Neural progenitor cell (in vitro differentiated cells): ENCODE data around the gene AK5. TPM values are rescaled to one million over a fixed set of nuclear protein-coding genes. Genes with fewer than 3 reads are reported as not detected.

Source experiments
- DNase-seq: peaks from one replicate; pipeline ENCODE4 v3.0.0-alpha.2; 2016; ENCODE audit warnings: low spot score
- H2AFZ ChIP-seq: fragments of 200-600 bp; sonication (generic); replicated peaks from 2 replicates; pipeline ENCODE4 v1.6.1; 2016; ENCODE audit warnings: antibody characterized with exemption
- H3F3A ChIP-seq: fragments of 200-600 bp; sonication (generic); 2 replicates; pipeline ENCODE4 v1.6.1; 2016; ENCODE audit warnings: antibody characterized with exemption, low read depth
- H3K27ac ChIP-seq: fragments of 200-600 bp; sonication (generic); 2 replicates; pipeline ENCODE4 v1.5.1; 2016; ENCODE audit warnings: mild to moderate bottlenecking
- H3K27me3 ChIP-seq: fragments of 200-600 bp; sonication (generic); 2 replicates; pipeline ENCODE4 v1.6.1; 2016; ENCODE audit warnings: mild to moderate bottlenecking, moderate library complexity
- H3K36me3 ChIP-seq: fragments of 200-600 bp; sonication (generic); 2 replicates; pipeline ENCODE4 v1.5.1; 2016
- H3K4me1 ChIP-seq: fragments of 200-600 bp; sonication (generic); 2 replicates; pipeline ENCODE4 v1.6.1; 2016; ENCODE audit warnings: mixed run types
- H3K4me2 ChIP-seq: fragments of 200-600 bp; sonication (generic); 2 replicates; pipeline ENCODE4 v1.6.1; 2016
- H3K4me3 ChIP-seq: fragments of 200-600 bp; sonication (generic); 2 replicates; pipeline ENCODE4 v1.5.1; 2016
- H3K79me2 ChIP-seq: fragments of 200-600 bp; sonication (generic); 2 replicates; pipeline ENCODE4 v1.6.1; 2016; ENCODE audit warnings: low read depth
- H3K9ac ChIP-seq: fragments of 200-600 bp; sonication (generic); 2 replicates; pipeline ENCODE4 v1.6.1; 2016
- H3K9me3 ChIP-seq: fragments of 200-600 bp; sonication (generic); 2 replicates; pipeline ENCODE4 v1.5.1; 2016; ENCODE audit warnings: low read depth
- H4K20me1 ChIP-seq: fragments of 200-600 bp; sonication (generic); 2 replicates; pipeline ENCODE4 v1.6.1; 2016; ENCODE audit warnings: low read depth
- H3K27ac Mint-ChIP-seq: 3 replicates; pipeline ENCODE4 v1.8.0; 2021; ENCODE audit warnings: mixed read lengths
- H3K27me3 Mint-ChIP-seq: 2 replicates; pipeline ENCODE4 v1.8.0; 2022; ENCODE audit warnings: low read depth, mild to moderate bottlenecking, inconsistent platforms, moderate library complexity, mixed read lengths; ENCODE audit not compliant: insufficient read depth
- H3K36me3 Mint-ChIP-seq: 3 replicates; pipeline ENCODE4 v1.8.0; 2021; ENCODE audit warnings: mixed read lengths
- H3K4me1 Mint-ChIP-seq: 3 replicates; pipeline ENCODE4 v1.8.0; 2021; ENCODE audit warnings: mixed read lengths
- H3K4me3 Mint-ChIP-seq: 3 replicates; pipeline ENCODE4 v1.8.0; 2021; ENCODE audit warnings: mild to moderate bottlenecking, moderate library complexity, mixed read lengths
- H3K9me3 Mint-ChIP-seq: 3 replicates; pipeline ENCODE4 v1.8.0; 2020; ENCODE audit warnings: mixed read lengths
- CTCF ChIP-seq: fragments of 200-600 bp; sonication (generic); IDR thresholded peaks from 2 replicates; pipeline ENCODE4 v1.5.1; 2017; ENCODE audit warnings: antibody characterized with exemption, mild to moderate bottlenecking
- EZH2 ChIP-seq: fragments of 200-600 bp; sonication (generic); IDR thresholded peaks from 2 replicates; pipeline ENCODE4 v1.6.1; 2017; ENCODE audit warnings: antibody characterized with exemption, mild to moderate bottlenecking, moderate library complexity
- EZH2phosphoT487 ChIP-seq: fragments of 200-600 bp; sonication (generic); IDR thresholded peaks from 2 replicates; pipeline ENCODE4 v1.6.1; 2017; ENCODE audit warnings: antibody characterized with exemption
- total RNA-seq: library from RNA; depleted of rRNA; stranded (reverse); fragments of >200 nt; gene quantifications from 2 replicates; pipeline ENCODE4 v1.2.3, GENCODE V29; 2015; ENCODE audit warnings: low replicate concordance

AK5 gene
- total RNA-seq, 1 donor from 2014 or later = 1.8 TPM

GRCh38 chr1:77349275-77349674, 67.5 kb downstream of the AK5 start:
- no peaks in the 10 kb centered on the region for H4K20me1 ChIP-seq
- H3K9me3 ChIP-seq = no peaks in the 10 kb centered on the region
- H3K9ac ChIP-seq = no peak overlapping the region
- no peak overlapping the region for H2AFZ ChIP-seq
- Mint-ChIP-seq H3K9me3 (no peaks in the 10 kb centered on the region), H3K27me3 (peaks cover 4% of the 10 kb centered on the region), H3K4me3 (no peak overlapping the region), H3K36me3 (no peaks in the 10 kb centered on the region), H3K4me1 (peaks cover 10% of the 10 kb centered on the region), H3K27ac (no peak overlapping the region)
- H3K36me3 ChIP-seq = no peaks in the 10 kb centered on the region
- H3K27me3 ChIP-seq = no peaks in the 10 kb centered on the region
- no peak overlapping the region for H3K4me3 ChIP-seq
- TF ChIP-seq CTCF (no peak), EZH2phosphoT487 (no peak), EZH2 (no peak)
- no peak overlapping the region for H3K4me2 ChIP-seq
- no peak for DNase-seq
- no peak overlapping the region for H3K27ac ChIP-seq
- H3K4me1 ChIP-seq = no peaks in the 10 kb centered on the region
- no peaks in the 10 kb centered on the region for H3F3A ChIP-seq
- H3K79me2 ChIP-seq = no peaks in the 10 kb centered on the region

GRCh38 chr1:77350012-77350770, 68.4 kb downstream of the AK5 start:
- Mint-ChIP-seq H3K4me1 (peaks cover 5% of the 10 kb centered on the region), H3K27me3 (peaks cover 4% of the 10 kb centered on the region), H3K36me3 (no peaks in the 10 kb centered on the region), H3K4me3 (no peak overlapping the region), H3K27ac (no peak overlapping the region), H3K9me3 (no peaks in the 10 kb centered on the region)
- no peaks in the 10 kb centered on the region for H3K27me3 ChIP-seq
- H4K20me1 ChIP-seq = no peaks in the 10 kb centered on the region
- H3K9ac ChIP-seq = no peak overlapping the region
- no peaks in the 10 kb centered on the region for H3K36me3 ChIP-seq
- H3K4me2 ChIP-seq = no peak overlapping the region
- H3F3A ChIP-seq = no peaks in the 10 kb centered on the region
- no peaks in the 10 kb centered on the region for H3K79me2 ChIP-seq
- no peak for DNase-seq
- H3K9me3 ChIP-seq = no peaks in the 10 kb centered on the region
- H2AFZ ChIP-seq = no peak overlapping the region
- H3K27ac ChIP-seq = no peak overlapping the region
- no peaks in the 10 kb centered on the region for H3K4me1 ChIP-seq
- no peak overlapping the region for H3K4me3 ChIP-seq
- no peak for TF ChIP-seq CTCF
- TF ChIP-seq EZH2phosphoT487 = no peak
- TF ChIP-seq EZH2 = no peak

- TF ChIP-seq EZH2phosphoT487 (no peak), EZH2 (no peak), CTCF (no peak)
- no peak overlapping the region for H3K9ac ChIP-seq
- no peak overlapping the region for H2AFZ ChIP-seq
- no peaks in the 10 kb centered on the region for H3K4me1 ChIP-seq
- H4K20me1 ChIP-seq = no peaks in the 10 kb centered on the region
- no peaks in the 10 kb centered on the region for H3K36me3 ChIP-seq
- no peaks in the 10 kb centered on the region for H3F3A ChIP-seq
- Mint-ChIP-seq H3K4me1 (no peaks in the 10 kb centered on the region), H3K27me3 (no peaks in the 10 kb centered on the region), H3K27ac (no peak overlapping the region), H3K9me3 (no peaks in the 10 kb centered on the region), H3K36me3 (no peaks in the 10 kb centered on the region), H3K4me3 (no peak overlapping the region)
- H3K27me3 ChIP-seq = no peaks in the 10 kb centered on the region
- no peak overlapping the region for H3K27ac ChIP-seq
- H3K4me3 ChIP-seq = no peak overlapping the region
- DNase-seq = no peak
- no peak overlapping the region for H3K4me2 ChIP-seq
- H3K79me2 ChIP-seq = no peaks in the 10 kb centered on the region
- H3K9me3 ChIP-seq = no peaks in the 10 kb centered on the region
Measured at GRCh38 chr1:77354536-77354935, 72.7 kb downstream of the AK5 start.
